Hepatocyte (in vitro differentiated cells): ENCODE measurements around the gene STARD9. TPM values are rescaled to one million over a fixed set of nuclear protein-coding genes. Genes with fewer than 3 reads are reported as not detected.

Source experiments
- DNase-seq: peaks from one replicate; pipeline ENCODE4 v3.0.0-alpha.2; 2016; ENCODE audit warnings: low spot score
- H2AFZ ChIP-seq: fragments of 200-600 bp; sonication (generic); 2 replicates; pipeline ENCODE4 v1.6.0; 2016; ENCODE audit warnings: antibody characterized with exemption, mild to moderate bottlenecking
- H3K27ac ChIP-seq: fragments of 200-600 bp; sonication (generic); 2 replicates; pipeline ENCODE4 v1.5.1; 2016; ENCODE audit warnings: mild to moderate bottlenecking
- H3K27me3 ChIP-seq: fragments of 200-600 bp; sonication (generic); 2 replicates; pipeline ENCODE4 v1.6.1; 2016
- H3K36me3 ChIP-seq: fragments of 200-600 bp; sonication (generic); replicated peaks from 2 replicates; pipeline ENCODE4 v1.5.1; 2016; ENCODE audit warnings: low read depth; ENCODE audit not compliant: insufficient read depth
- H3K4me1 ChIP-seq: fragments of 200-600 bp; sonication (generic); 2 replicates; pipeline ENCODE4 v1.5.1; 2016; ENCODE audit warnings: mild to moderate bottlenecking, moderate library complexity; ENCODE audit not compliant: insufficient read depth
- H3K4me2 ChIP-seq: fragments of 200-600 bp; sonication (generic); 2 replicates; pipeline ENCODE4 v1.6.0; 2016
- H3K4me3 ChIP-seq: fragments of 200-600 bp; sonication (generic); 2 replicates; pipeline ENCODE4 v1.5.1; 2016; ENCODE audit warnings: mild to moderate bottlenecking
- H3K79me2 ChIP-seq: fragments of 200-600 bp; sonication (generic); 2 replicates; pipeline ENCODE4 v1.6.0; 2017; ENCODE audit warnings: mild to moderate bottlenecking
- H3K9me2 ChIP-seq: fragments of 200-600 bp; sonication (generic); replicated peaks from 2 replicates; pipeline ENCODE4 v1.6.0; 2017; ENCODE audit warnings: mild to moderate bottlenecking; ENCODE audit not compliant: insufficient read depth
- H3K9me3 ChIP-seq: fragments of 200-600 bp; sonication (generic); 2 replicates; pipeline ENCODE4 v1.5.1; 2016; ENCODE audit warnings: low read depth, mild to moderate bottlenecking
- H4K20me1 ChIP-seq: fragments of 200-600 bp; sonication (generic); 2 replicates; pipeline ENCODE4 v1.6.0; 2016; ENCODE audit warnings: mild to moderate bottlenecking; ENCODE audit not compliant: insufficient read depth, poor library complexity, severe bottlenecking
- EZH2 ChIP-seq: fragments of 200-600 bp; sonication (generic); IDR thresholded peaks from 2 replicates; pipeline ENCODE4 v1.6.1; 2016; ENCODE audit warnings: antibody characterized with exemption, mild to moderate bottlenecking, borderline replicate concordance
- EZH2phosphoT487 ChIP-seq: fragments of 200-600 bp; sonication (generic); IDR thresholded peaks from one replicate; pipeline ENCODE4 v1.6.1; 2018; ENCODE audit warnings: antibody characterized with exemption, mild to moderate bottlenecking, low read depth, moderate library complexity; ENCODE audit not compliant: unreplicated experiment, severe bottlenecking
- WGBS: methylation state at CpG from one replicate; pipeline ENCODE4 v1.1.6; 2016; ENCODE audit warnings: low lambda C conversion rate; ENCODE audit errors: missing lambda C conversion rate; 5-methylcytosine and 5-hydroxymethylcytosine counted together
- polyA plus RNA-seq: library from polyadenylated mRNA; unstranded; fragments of >200 nt; fragmentation: Nextera tagmentation; extraction: Ambion mirVana; gene quantifications from 2 replicates; pipeline ENCODE4 v1.2.1, GENCODE V29; 2016
- total RNA-seq: library from RNA; depleted of rRNA; stranded (reverse); fragments of >200 nt; gene quantifications from 2 replicates; pipeline ENCODE4 v1.2.3, GENCODE V29; 2014
- TF ChIP-seq, protein P1 (sequence below): fragments of 200-600 bp; sonication (generic); IDR thresholded peaks from 2 replicates; pipeline ENCODE4 v1.5.1; 2016; ENCODE audit warnings: antibody characterized with exemption, mild to moderate bottlenecking; ENCODE audit not compliant: poor library complexity

STARD9 gene
- total and polyA plus RNA-seq, 2 experiments from 2014 or later, result 0.50 to 3.0 TPM

DNA sequence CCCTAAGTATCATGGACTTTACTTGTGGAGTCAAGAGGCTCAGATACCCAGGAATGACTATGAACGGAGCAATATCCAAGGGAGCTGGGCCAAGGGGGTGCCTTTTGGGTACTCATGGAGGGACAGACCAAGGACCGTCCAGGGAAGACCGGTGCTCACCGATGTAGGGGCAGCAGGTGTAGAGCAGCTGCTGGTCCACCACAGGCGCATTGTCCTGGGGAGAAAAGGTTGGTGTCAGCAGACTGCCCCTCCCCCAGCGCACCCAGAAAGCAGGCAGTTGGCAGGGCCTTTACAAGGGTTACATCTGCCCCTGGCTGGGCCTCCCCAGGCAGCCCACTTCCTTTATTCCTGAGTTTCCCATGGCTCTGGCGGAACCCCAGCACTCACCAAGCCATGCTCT is 154.0 kb downstream of the STARD9 start:
- Histone ChIP-seq H3K27ac (no peak overlapping the region), H3K4me2 (no peak overlapping the region), H3K36me3 (peaks cover 4% of the 10 kb centered on the region), H3K4me3 (no peak overlapping the region), H3K9me2 (no peaks in the 10 kb centered on the region), H2AFZ (no peak overlapping the region), H3K27me3 (no peaks in the 10 kb centered on the region), H3K79me2 (peaks cover 2% of the 10 kb centered on the region), H3K4me1 (no peaks in the 10 kb centered on the region), H4K20me1 (no peaks in the 10 kb centered on the region), H3K9me3 (no peaks in the 10 kb centered on the region)
- 99% methylated on average over 7 of the region's 7 CpGs for WGBS
- no peak for DNase-seq
- TF ChIP-seq, protein P1, sequence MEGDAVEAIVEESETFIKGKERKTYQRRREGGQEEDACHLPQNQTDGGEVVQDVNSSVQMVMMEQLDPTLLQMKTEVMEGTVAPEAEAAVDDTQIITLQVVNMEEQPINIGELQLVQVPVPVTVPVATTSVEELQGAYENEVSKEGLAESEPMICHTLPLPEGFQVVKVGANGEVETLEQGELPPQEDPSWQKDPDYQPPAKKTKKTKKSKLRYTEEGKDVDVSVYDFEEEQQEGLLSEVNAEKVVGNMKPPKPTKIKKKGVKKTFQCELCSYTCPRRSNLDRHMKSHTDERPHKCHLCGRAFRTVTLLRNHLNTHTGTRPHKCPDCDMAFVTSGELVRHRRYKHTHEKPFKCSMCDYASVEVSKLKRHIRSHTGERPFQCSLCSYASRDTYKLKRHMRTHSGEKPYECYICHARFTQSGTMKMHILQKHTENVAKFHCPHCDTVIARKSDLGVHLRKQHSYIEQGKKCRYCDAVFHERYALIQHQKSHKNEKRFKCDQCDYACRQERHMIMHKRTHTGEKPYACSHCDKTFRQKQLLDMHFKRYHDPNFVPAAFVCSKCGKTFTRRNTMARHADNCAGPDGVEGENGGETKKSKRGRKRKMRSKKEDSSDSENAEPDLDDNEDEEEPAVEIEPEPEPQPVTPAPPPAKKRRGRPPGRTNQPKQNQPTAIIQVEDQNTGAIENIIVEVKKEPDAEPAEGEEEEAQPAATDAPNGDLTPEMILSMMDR, result no peak

DNA sequence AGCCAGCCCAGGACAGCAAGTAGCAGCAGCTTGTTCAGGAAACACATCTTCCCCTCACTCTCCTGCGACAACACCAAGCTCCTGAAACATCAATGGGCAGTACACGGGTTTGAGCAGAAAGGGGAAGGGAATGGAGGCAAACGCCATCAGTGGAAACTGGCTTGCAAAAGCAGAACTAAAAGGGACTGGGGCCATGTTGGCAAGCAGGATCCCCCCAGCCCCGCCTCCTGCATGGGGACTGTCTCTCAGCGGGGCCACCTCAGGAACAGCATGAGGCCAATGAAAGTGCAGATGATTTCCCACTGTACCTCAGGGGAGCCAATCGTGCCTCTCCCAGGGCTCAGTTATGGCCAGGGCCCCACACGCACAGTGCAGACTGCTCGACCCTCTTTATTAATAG is 154.7 kb downstream of the STARD9 start:
- no peak for DNase-seq
- no peaks in the 10 kb centered on the region for H3K27me3 ChIP-seq
- peaks cover 4% of the 10 kb centered on the region for H3K36me3 ChIP-seq
- no peak overlapping the region for H3K4me3 ChIP-seq
- TF ChIP-seq, protein P1, result no peak
- TF ChIP-seq EZH2phosphoT487 (no peak), EZH2 (no peak)
- H3K9me3 ChIP-seq, result no peaks in the 10 kb centered on the region
- peaks cover 2% of the 10 kb centered on the region for H3K4me1 ChIP-seq
- no peak overlapping the region for H2AFZ ChIP-seq
- H3K27ac ChIP-seq, result no peak overlapping the region
- no peaks in the 10 kb centered on the region for H3K9me2 ChIP-seq
- WGBS, result 92% methylated on average over 8 of the region's 8 CpGs
- H3K79me2 ChIP-seq, result peaks cover 9% of the 10 kb centered on the region
- no peaks in the 10 kb centered on the region for H4K20me1 ChIP-seq
- H3K4me2 ChIP-seq, result no peak overlapping the region

DNA sequence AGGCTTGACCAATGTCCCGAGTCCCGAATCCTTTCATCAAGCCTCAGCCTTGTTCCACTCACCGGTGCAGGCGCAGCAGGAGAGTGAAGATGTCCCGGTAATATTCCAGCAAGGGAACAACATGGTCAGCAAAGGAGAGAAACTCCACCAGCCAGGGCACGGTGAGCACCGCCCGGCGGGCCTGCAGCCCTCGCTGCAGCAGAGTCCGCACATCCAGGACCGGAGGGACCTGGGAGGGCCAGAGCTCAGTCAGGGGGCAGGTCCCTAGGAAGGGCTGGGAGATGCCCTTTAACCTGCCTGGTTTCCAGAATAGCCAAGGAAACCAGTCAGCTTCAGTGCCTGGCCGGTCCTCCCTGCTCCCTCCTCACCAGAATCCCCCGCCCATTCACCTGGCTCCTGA is 155.1 kb downstream of the STARD9 start:
- TF ChIP-seq EZH2 (no peak), EZH2phosphoT487 (no peak)
- TF ChIP-seq, protein P1, result no peak
- no peaks in the 10 kb centered on the region for H4K20me1 ChIP-seq
- H2AFZ ChIP-seq, result no peak overlapping the region
- H3K4me1 ChIP-seq, result peaks cover 6% of the 10 kb centered on the region
- no peak overlapping the region for H3K4me2 ChIP-seq
- H3K4me3 ChIP-seq, result no peak overlapping the region
- 98% methylated on average over 14 of the region's 14 CpGs for WGBS
- H3K36me3 ChIP-seq, result peaks cover 4% of the 10 kb centered on the region
- peaks cover 13% of the 10 kb centered on the region for H3K79me2 ChIP-seq
- H3K27me3 ChIP-seq, result no peaks in the 10 kb centered on the region
- DNase-seq, result no peak
- no peaks in the 10 kb centered on the region for H3K9me3 ChIP-seq
- H3K9me2 ChIP-seq, result no peaks in the 10 kb centered on the region
- no peak overlapping the region for H3K27ac ChIP-seq

DNA sequence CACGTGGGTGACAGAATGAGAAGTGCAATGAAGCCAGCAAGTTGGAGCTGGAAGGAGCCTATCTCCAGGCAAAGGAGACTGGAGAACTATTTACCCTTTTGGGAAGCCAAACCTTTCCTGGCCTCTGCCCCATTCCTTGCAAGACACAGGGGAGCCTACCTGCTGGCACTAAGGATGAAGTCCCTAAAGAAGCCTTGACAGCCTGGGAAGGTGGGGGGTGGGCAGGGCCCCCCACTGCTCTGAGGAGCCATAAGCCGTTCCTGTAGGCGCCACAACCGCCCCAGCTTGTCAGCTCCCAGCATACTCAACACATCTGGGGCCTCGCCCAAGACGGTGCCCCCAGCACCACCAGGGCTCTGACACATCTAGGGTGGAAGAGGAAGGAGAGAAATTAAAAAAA is 156.1 kb downstream of the STARD9 start:
- 92% methylated on average over 6 of the region's 6 CpGs for WGBS
- no peak for DNase-seq

More for the DNA sequence above, 156.1 kb downstream of the STARD9 start:
- H2AFZ ChIP-seq, result no peak overlapping the region
- H3K36me3 ChIP-seq, result peaks cover 4% of the 10 kb centered on the region
- no peaks in the 10 kb centered on the region for H3K27me3 ChIP-seq
- peaks cover 2% of the 10 kb centered on the region for H4K20me1 ChIP-seq
- TF ChIP-seq, protein P1, result no peak
- no peak for TF ChIP-seq EZH2
- no peak overlapping the region for H3K4me3 ChIP-seq
- no peaks in the 10 kb centered on the region for H3K9me3 ChIP-seq
- peaks cover 20% of the 10 kb centered on the region for H3K79me2 ChIP-seq
- peaks cover 10% of the 10 kb centered on the region for H3K4me1 ChIP-seq
- H3K9me2 ChIP-seq, result no peaks in the 10 kb centered on the region
- no peak overlapping the region for H3K27ac ChIP-seq
- H3K4me2 ChIP-seq, result no peak overlapping the region
